Measurements from ENCODE around the gene VAMP4. TPM values are rescaled to one million over a fixed set of nuclear protein-coding genes. Genes with fewer than 3 reads are reported as not detected.

The VAMP4 gene
- total RNA-seq, 4 donors from 2014 or later = 3.5 to 11.4 (median 6.3) TPM

- Histone ChIP-seq H3K36me3 (no peaks in the 10 kb centered on the region), H3K27me3 (no peaks in the 10 kb centered on the region), H3K4me3 (no peak overlapping the region), H3K9me3 (no peaks in the 10 kb centered on the region), H3K4me1 (peaks cover 0 to 19% (median 0%) of the 10 kb centered on the region in 3 donors), H3K27ac (no peak overlapping the region)
- WGBS, 2 donors = 81 to 95% methylated on average over 4 to 5 of the region's 5 CpGs
- no peak for TF ChIP-seq CTCF (IDR thresholded peaks at IDR 0.05)
- intact Hi-C loops (cut with DNase I) = no loop called here
- DNase-seq = no peak
These were observed 73.5 kb downstream of the VAMP4 start for GRCh38 chr1:171668372-171668771.

- intact Hi-C loops (cut with DNase I) = no loop called here
- Histone ChIP-seq H3K27ac (no peak overlapping the region), H3K27me3 (no peaks in the 10 kb centered on the region), H3K4me1 (peaks cover 0 to 19% (median 0%) of the 10 kb centered on the region in 3 donors), H3K36me3 (no peaks in the 10 kb centered on the region), H3K4me3 (no peak overlapping the region), H3K9me3 (no peaks in the 10 kb centered on the region)
- TF ChIP-seq CTCF (IDR thresholded peaks at IDR 0.05) (no peak), POLR2A (IDR thresholded peaks at IDR 0.05) (no peak)
- 72 to 83% methylated on average over 4 of the region's 4 CpGs for WGBS, 2 donors
- DNase-seq = no peak
These were observed 75.6 kb downstream of the VAMP4 start for GRCh38 chr1:171666114-171666769.

DNA sequence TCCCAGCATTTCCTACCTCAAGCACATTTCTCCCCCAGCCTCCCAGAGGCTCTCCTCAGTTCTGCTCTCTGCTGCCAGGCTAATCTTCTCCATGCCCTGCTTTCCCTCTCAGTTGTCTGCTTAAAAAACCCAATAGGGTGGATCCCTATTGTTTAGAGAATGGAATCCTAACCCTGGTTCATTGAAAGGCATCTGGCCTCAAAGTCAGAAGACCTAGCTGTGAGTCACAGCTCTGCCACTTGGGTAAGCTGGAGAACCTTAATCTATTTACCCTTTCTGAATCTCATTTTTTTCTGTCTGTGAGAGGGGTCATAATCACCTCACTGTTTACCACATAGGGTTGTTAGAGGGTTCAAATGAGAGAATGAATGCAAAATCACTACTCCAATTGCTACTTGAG lies 76.9 kb downstream of the VAMP4 start:
- no peak for DNase-seq
- Histone ChIP-seq H3K27ac (peak overlapping the region in 3 of 4 donors; percentile 49 to 81 (median 79)), H3K4me1 (peaks cover 0 to 19% (median 0%) of the 10 kb centered on the region in 3 donors), H3K27me3 (no peaks in the 10 kb centered on the region), H3K9me3 (no peaks in the 10 kb centered on the region), H3K36me3 (no peaks in the 10 kb centered on the region), H3K4me3 (no peak overlapping the region)
- TF ChIP-seq CTCF (IDR thresholded peaks at IDR 0.05) (no peak), POLR2A (IDR thresholded peaks at IDR 0.05) (no peak)
- intact Hi-C loops (cut with DNase I) = no loop called here

GRCh38 chr1:171663854-171664575 lies 77.8 kb downstream of the VAMP4 start:
- peak overlapping the region; percentile 21 to 81 (median 64) for H3K27ac ChIP-seq
- no peak overlapping the region for H3K4me3 ChIP-seq
- H3K36me3 ChIP-seq = no peaks in the 10 kb centered on the region
- no peak for DNase-seq
- H3K27me3 ChIP-seq = no peaks in the 10 kb centered on the region
- intact Hi-C loops (cut with DNase I) = no loop called here
- 46 to 61% methylated on average over 4 of the region's 4 CpGs for WGBS, 2 donors
- H3K9me3 ChIP-seq = no peaks in the 10 kb centered on the region
- H3K4me1 ChIP-seq = peaks cover 0 to 19% (median 0%) of the 10 kb centered on the region in 3 donors
- TF ChIP-seq CTCF (IDR thresholded peaks at IDR 0.05) = no peak
- TF ChIP-seq POLR2A (IDR thresholded peaks at IDR 0.05) = no peak

- DNase-seq = no peak
These were observed 78.6 kb downstream of the VAMP4 start for GRCh38 chr1:171663036-171663853.

More at GRCh38 chr1:171663036-171663853, 78.6 kb downstream of the VAMP4 start:
- peaks cover 0 to 19% (median 0%) of the 10 kb centered on the region in 3 donors for H3K4me1 ChIP-seq
- H3K27ac ChIP-seq = peak overlapping the region in 3 of 4 donors; percentile 49 to 81 (median 79)
- WGBS, 2 donors = 61 to 69% methylated on average over 7 of the region's 7 CpGs
- H3K27me3 ChIP-seq = no peaks in the 10 kb centered on the region
- H3K4me3 ChIP-seq = no peak overlapping the region
- no peak for TF ChIP-seq CTCF (IDR thresholded peaks at IDR 0.05)
- no peak for TF ChIP-seq POLR2A (IDR thresholded peaks at IDR 0.05)
- no peaks in the 10 kb centered on the region for H3K36me3 ChIP-seq
- H3K9me3 ChIP-seq = no peaks in the 10 kb centered on the region
- intact Hi-C loops (cut with DNase I) = no loop called here
